Trophoblast cell (in vitro differentiated cells and primary cell): ENCODE data around the gene NUP58.

Experiments
- DNase-seq, 2 donors: peaks; one replicate each; pipeline ENCODE4 v3.0.0-alpha.2; 2016
- H2AFZ ChIP-seq: 2 replicates; pipeline ENCODE4 v1.6.1; 2013; ENCODE audit warnings: low read length, moderate library complexity, mild to moderate bottlenecking; ENCODE audit not compliant: insufficient read depth, poor library complexity
- H2AK5ac ChIP-seq: 2 replicates; pipeline ENCODE4 v1.6.1; 2013; ENCODE audit warnings: mild to moderate bottlenecking, low read length
- H2BK120ac ChIP-seq: 2 replicates; pipeline ENCODE4 v1.6.1; 2013; ENCODE audit warnings: low read length, mild to moderate bottlenecking, moderate library complexity; ENCODE audit not compliant: insufficient read depth, poor library complexity
- H2BK12ac ChIP-seq: 2 replicates; pipeline ENCODE4 v1.6.1; 2013; ENCODE audit warnings: mild to moderate bottlenecking, low read length, moderate library complexity
- H2BK5ac ChIP-seq: 2 replicates; pipeline ENCODE4 v1.6.1; 2013; ENCODE audit warnings: low read length, low read depth, moderate library complexity, mild to moderate bottlenecking; ENCODE audit not compliant: poor library complexity
- H3K14ac ChIP-seq: 2 replicates; pipeline ENCODE4 v1.6.1; 2013; ENCODE audit warnings: mild to moderate bottlenecking, low read length
- H3K18ac ChIP-seq: 2 replicates; pipeline ENCODE4 v1.6.1; 2013; ENCODE audit warnings: mild to moderate bottlenecking, low read length
- H3K23ac ChIP-seq: 2 replicates; pipeline ENCODE4 v1.6.1; 2013; ENCODE audit warnings: low read length
- H3K27ac ChIP-seq: 2 replicates; pipeline ENCODE4 v1.5.1; 2013; ENCODE audit warnings: low read depth, mild to moderate bottlenecking, inconsistent platforms, low read length, moderate library complexity
- H3K27me3 ChIP-seq: 2 replicates; pipeline ENCODE4 v1.6.1; 2013; ENCODE audit warnings: inconsistent platforms, mild to moderate bottlenecking, low read length, moderate library complexity; ENCODE audit not compliant: insufficient read depth
- H3K36me3 ChIP-seq, 2 experiments: 1 replicate in 1 of 2; 2 replicates in 1 of 2; pipeline ENCODE4 v1.6.1; 2013; ENCODE audit warnings: low read length in 2 of 2, mild to moderate bottlenecking in 2 of 2, moderate library complexity in 1 of 2; ENCODE audit not compliant: insufficient read depth in 2 of 2, control insufficient read depth in 1 of 2
- H3K4ac ChIP-seq: 2 replicates; pipeline ENCODE4 v1.6.1; 2013; ENCODE audit warnings: low read depth, mild to moderate bottlenecking, low read length, moderate library complexity
- H3K4me1 ChIP-seq, 2 experiments: 1 replicate in 1 of 2; 2 replicates in 1 of 2; pipeline ENCODE4 v1.6.1; 2013; ENCODE audit warnings: low read length in 2 of 2, mild to moderate bottlenecking in 2 of 2, moderate library complexity in 1 of 2; ENCODE audit not compliant: insufficient read depth in 2 of 2, control insufficient read depth in 1 of 2
- H3K4me2 ChIP-seq: 2 replicates; pipeline ENCODE4 v1.6.1; 2013; ENCODE audit warnings: inconsistent platforms, mild to moderate bottlenecking, low read length, moderate library complexity
- H3K4me3 ChIP-seq: 2 replicates; pipeline ENCODE4 v1.5.1; 2013; ENCODE audit warnings: mild to moderate bottlenecking, low read depth, low read length, inconsistent platforms
- H3K79me1 ChIP-seq: one replicate; pipeline ENCODE4 v1.6.1; 2013; ENCODE audit warnings: low read length
- H3K79me2 ChIP-seq: 2 replicates; pipeline ENCODE4 v1.6.1; 2013; ENCODE audit warnings: low read length, mild to moderate bottlenecking; ENCODE audit not compliant: control insufficient read depth, insufficient read depth, poor library complexity
- H3K9ac ChIP-seq: 2 replicates; pipeline ENCODE4 v1.6.1; 2013; ENCODE audit warnings: mild to moderate bottlenecking, low read length
- H3K9me3 ChIP-seq: 2 replicates; pipeline ENCODE4 v1.6.1; 2013; ENCODE audit warnings: low read depth, mild to moderate bottlenecking, control low read depth, inconsistent platforms, low read length; ENCODE audit not compliant: insufficient read depth
- H4K12ac ChIP-seq: 2 replicates; pipeline ENCODE4 v1.6.1; 2013; ENCODE audit warnings: low read depth, mild to moderate bottlenecking, low read length, moderate library complexity
- H4K8ac ChIP-seq: 2 replicates; pipeline ENCODE4 v1.6.1; 2013; ENCODE audit warnings: low read depth, mild to moderate bottlenecking, low read length, moderate library complexity
- H4K91ac ChIP-seq: one replicate; pipeline ENCODE4 v1.6.1; 2013; ENCODE audit warnings: low read depth, mild to moderate bottlenecking, low read length, moderate library complexity
- WGBS: extraction: QIAGEN DNeasy Blood & Tissue Kit; methylation state at CpG from one replicate; pipeline ENCODE4 v1.1.7; 2013; ENCODE audit warnings: missing lambda C conversion rate; ENCODE audit not compliant: insufficient read length, insufficient coverage; ENCODE audit errors: extremely low coverage; 5-methylcytosine and 5-hydroxymethylcytosine counted together

The NUP58 gene

GRCh38 chr13:25276748-25277147, 24.7 kb upstream of the NUP58 start:
- Histone ChIP-seq H3K4ac (no peak overlapping the region), H4K91ac (no peak overlapping the region), H4K12ac (no peak overlapping the region), H3K4me1 (no peaks in the 10 kb centered on the region), H2AFZ (no peak overlapping the region), H3K9me3 (no peaks in the 10 kb centered on the region), H3K9ac (no peak overlapping the region), H3K14ac (no peak overlapping the region), H3K4me2 (no peak overlapping the region), H3K18ac (no peak overlapping the region), H2BK12ac (no peak overlapping the region), H4K8ac (no peak overlapping the region), H2BK120ac (no peak overlapping the region), H3K27ac (no peak overlapping the region), H3K79me1 (no peaks in the 10 kb centered on the region), H2BK5ac (no peak overlapping the region), H3K79me2 (no peaks in the 10 kb centered on the region), H3K36me3 (no peaks in the 10 kb centered on the region), H3K27me3 (no peaks in the 10 kb centered on the region), H3K23ac (no peak overlapping the region), H2AK5ac (no peak overlapping the region), H3K4me3 (no peak overlapping the region)
- no CpG with 5 or more reads among the region's 2 CpGs for WGBS
- no peak for DNase-seq

DNA sequence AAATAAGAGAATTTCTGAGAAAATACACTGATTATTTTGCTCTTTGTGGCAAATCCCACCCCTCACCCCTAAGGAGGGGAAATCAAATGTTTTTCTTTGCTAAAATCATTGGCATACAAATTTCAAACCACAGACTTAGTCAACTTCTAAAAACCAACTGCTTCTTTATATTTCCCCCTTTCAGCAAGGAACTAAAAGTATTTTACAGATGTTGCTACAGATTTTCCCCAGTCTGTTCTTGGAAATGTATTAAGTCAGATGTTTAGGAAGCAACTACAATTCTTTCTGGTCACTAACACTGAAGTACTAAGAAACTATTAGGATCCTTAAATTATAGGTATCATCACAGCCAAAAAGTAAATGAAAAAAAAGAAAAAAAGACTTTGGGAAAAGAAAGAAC, 21.0 kb upstream of the NUP58 start:
- H3K27me3 ChIP-seq = no peaks in the 10 kb centered on the region
- H2AFZ ChIP-seq = no peak overlapping the region
- H2BK12ac ChIP-seq = no peak overlapping the region
- H3K79me1 ChIP-seq = no peaks in the 10 kb centered on the region
- H3K79me2 ChIP-seq = no peaks in the 10 kb centered on the region
- no peak overlapping the region for H3K14ac ChIP-seq
- no peak overlapping the region for H2BK5ac ChIP-seq
- no peak overlapping the region for H2AK5ac ChIP-seq
- no peak overlapping the region for H3K23ac ChIP-seq
- no peak overlapping the region for H4K8ac ChIP-seq
- no peak overlapping the region for H2BK120ac ChIP-seq
- H3K18ac ChIP-seq = no peak overlapping the region
- no peaks in the 10 kb centered on the region for H3K4me1 ChIP-seq
- no peaks in the 10 kb centered on the region for H3K9me3 ChIP-seq
- no peak overlapping the region for H3K4ac ChIP-seq
- no peak overlapping the region for H4K12ac ChIP-seq
- peaks cover 0 to 3% of the 10 kb centered on the region in 2 experiments for H3K36me3 ChIP-seq
- H3K9ac ChIP-seq = no peak overlapping the region
- no peak overlapping the region for H3K4me3 ChIP-seq
- H3K27ac ChIP-seq = no peak overlapping the region
- DNase-seq = no peak
- no peak overlapping the region for H3K4me2 ChIP-seq
- no peak overlapping the region for H4K91ac ChIP-seq

- Histone ChIP-seq H3K79me2 (no peaks in the 10 kb centered on the region), H2BK5ac (no peak overlapping the region), H3K14ac (no peak overlapping the region), H3K4me3 (no peak overlapping the region), H3K18ac (no peak overlapping the region), H3K9me3 (no peaks in the 10 kb centered on the region), H4K91ac (no peak overlapping the region), H2BK12ac (no peak overlapping the region), H2AFZ (no peak overlapping the region), H4K12ac (no peak overlapping the region), H3K27me3 (no peaks in the 10 kb centered on the region), H3K4me1 (no peaks in the 10 kb centered on the region), H2AK5ac (no peak overlapping the region), H4K8ac (no peak overlapping the region), H3K27ac (no peak overlapping the region), H3K36me3 (peaks cover 0 to 3% of the 10 kb centered on the region in 2 experiments), H3K79me1 (no peaks in the 10 kb centered on the region), H3K4ac (no peak overlapping the region), H2BK120ac (no peak overlapping the region), H3K9ac (no peak overlapping the region), H3K4me2 (no peak overlapping the region), H3K23ac (no peak overlapping the region)
- WGBS = no CpG with 5 or more reads among the region's 4 CpGs
- no peak for DNase-seq
Observed at GRCh38 chr13:25281193-25281934, 20.1 kb upstream of the NUP58 start.

DNA sequence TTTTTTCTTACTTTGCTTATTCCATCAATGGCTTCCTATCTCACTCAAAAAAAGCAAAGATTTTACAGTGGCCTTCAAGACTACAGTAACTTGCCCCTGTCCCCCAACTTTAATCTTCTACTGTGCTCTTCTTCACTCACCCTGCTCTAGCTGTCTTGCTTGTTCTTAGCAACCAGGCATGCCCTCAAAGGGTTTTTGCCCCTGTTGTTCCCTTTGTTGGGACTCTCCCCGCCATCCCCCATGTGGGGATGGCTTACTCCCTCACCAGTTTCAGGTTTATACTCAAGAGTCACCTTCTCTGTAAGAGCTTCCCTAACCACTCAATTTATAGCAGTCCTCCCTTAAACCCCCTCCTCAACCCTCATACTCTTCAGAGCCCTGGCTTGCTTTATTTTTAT, 19.5 kb upstream of the NUP58 start:
- Histone ChIP-seq H4K8ac (no peak overlapping the region), H3K79me1 (peaks cover 2% of the 10 kb centered on the region), H3K4me2 (no peak overlapping the region), H3K14ac (no peak overlapping the region), H4K12ac (no peak overlapping the region), H3K9ac (no peak overlapping the region), H3K18ac (no peak overlapping the region), H3K9me3 (no peaks in the 10 kb centered on the region), H3K79me2 (peaks cover 4% of the 10 kb centered on the region), H3K4me3 (no peak overlapping the region), H3K23ac (no peak overlapping the region), H3K27ac (no peak overlapping the region), H3K4ac (no peak overlapping the region), H2AFZ (no peak overlapping the region), H3K4me1 (no peaks in the 10 kb centered on the region), H2BK12ac (no peak overlapping the region), H3K36me3 (peaks cover 0 to 3% of the 10 kb centered on the region in 2 experiments), H2BK120ac (no peak overlapping the region), H2AK5ac (no peak overlapping the region), H3K27me3 (no peaks in the 10 kb centered on the region), H2BK5ac (no peak overlapping the region), H4K91ac (no peak overlapping the region)
- WGBS = no CpG with 5 or more reads among the region's 1 CpG
- no peak for DNase-seq
